Esophagus muscularis mucosa (tissue), 3 donors: Measurements from ENCODE around the gene ALCAM.

Source experiments
- CTCF ChIP-seq, 3 experiments: fragments of 200-600 bp in 2 of 3; fragments of 450-650 bp in 1 of 3; sonication (generic) in 2 of 3; IDR thresholded peaks; one replicate each; pipeline ENCODE4 v1.5.1; 2017 to 2019; ENCODE audit warnings: antibody characterized with exemption in 3 of 3, mild to moderate bottlenecking in 2 of 3, moderate library complexity in 1 of 3
- POLR2A ChIP-seq: fragments of 450-650 bp; IDR thresholded peaks from one replicate; pipeline ENCODE4 v1.6.1; 2017; ENCODE audit warnings: antibody characterized with exemption, moderate library complexity, mild to moderate bottlenecking, low read depth

DNA sequence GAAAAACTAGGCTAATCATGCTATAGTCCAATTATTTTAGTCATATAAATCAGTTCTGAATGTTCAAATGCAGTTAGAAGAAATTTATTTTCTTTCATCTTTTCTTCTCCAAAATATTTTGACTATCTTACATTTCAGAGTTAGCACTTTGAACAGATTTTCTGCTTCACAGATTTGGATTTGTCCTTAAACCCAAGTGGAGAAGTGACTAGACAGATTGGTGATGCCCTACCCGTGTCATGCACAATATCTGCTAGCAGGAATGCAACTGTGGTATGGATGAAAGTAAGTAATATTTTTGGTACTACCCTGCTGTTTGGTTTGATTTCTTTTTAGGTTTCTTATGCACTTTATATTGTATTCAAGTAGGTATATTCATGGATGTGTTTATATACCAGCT is 178.3 kb downstream of the ALCAM start:
- no peak for TF ChIP-seq POLR2A
- TF ChIP-seq CTCF (IDR thresholded peaks at IDR 0.05), result no peak
